HG02981 (cell line): ENCODE results near the gene CPS1.

Experiments used
- ATAC-seq: cut with Tn5 transposase; IDR thresholded peaks from one replicate; pipeline ENCODE4 v1.9.1; 2021; ENCODE audit warnings: mild to moderate bottlenecking, moderate library complexity; ENCODE audit not compliant: unreplicated experiment

Gene CPS1

DNA sequence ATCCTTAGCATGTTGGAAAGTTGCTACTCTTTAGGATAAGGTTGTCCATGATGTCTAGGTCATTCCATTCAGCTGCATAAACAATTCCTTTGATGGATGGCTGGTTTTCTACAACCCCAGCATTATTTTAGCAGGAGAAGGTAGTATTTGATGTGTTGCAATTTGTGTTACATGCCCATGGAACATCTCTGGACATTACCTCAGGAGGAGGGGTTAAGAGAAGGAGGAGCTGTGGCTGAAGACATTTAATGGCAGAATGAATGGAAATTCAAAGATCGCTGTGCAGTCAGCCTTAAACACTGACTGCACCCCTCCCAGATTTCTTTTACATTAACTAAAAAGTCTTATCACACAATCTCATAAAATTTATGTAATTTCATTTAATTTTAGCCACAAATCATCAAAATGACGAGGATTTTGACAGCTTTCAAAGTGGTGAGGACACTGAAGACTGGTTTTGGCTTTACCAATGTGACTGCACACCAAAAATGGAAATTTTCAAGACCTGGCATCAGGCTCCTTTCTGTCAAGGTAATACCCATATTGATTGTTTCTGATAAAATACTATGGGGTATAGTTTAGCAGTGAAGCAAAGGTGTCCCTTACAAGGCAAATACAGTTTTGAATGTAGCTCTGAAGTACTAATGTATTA lies at the start of gene CPS1:
TSS of gene CPS1 (plus strand) at position 271 of the 652 bp plus-strand sequence. CDS start at position 406, 135 bp downstream.
- ATAC-seq = no peak

- ATAC-seq = no peak
These were observed 40.5 kb upstream of the CPS1 start for GRCh38 chr2:210515911-210516310.

- no peak for ATAC-seq
These were observed 39.1 kb upstream of the CPS1 start for GRCh38 chr2:210517264-210517663.

DNA sequence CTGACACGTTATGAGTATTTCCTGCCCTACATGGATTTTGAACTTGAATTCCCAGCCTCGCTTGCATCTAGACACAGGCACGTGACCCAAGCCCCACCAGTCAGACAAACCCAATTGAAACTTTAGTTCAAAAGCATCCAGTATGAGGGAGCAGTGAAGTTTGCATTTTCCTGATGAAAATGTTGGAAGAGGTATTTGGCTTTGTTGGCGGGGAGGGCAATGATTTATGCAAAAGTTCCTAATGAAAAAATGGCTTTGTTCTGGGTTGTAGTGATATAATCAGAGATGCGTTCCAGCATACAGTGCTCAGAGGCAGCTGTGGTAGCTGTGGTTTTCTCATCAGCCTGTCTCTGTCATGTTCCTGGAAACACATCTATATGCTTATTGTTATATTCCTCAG lies 36.8 kb upstream of the CPS1 start:
- no peak for ATAC-seq

- ATAC-seq = no peak
These were observed 34.0 kb upstream of the CPS1 start for GRCh38 chr2:210522399-210522798.

GRCh38 chr2:210523650-210524289 lies 32.6 kb upstream of the CPS1 start:
- ATAC-seq = no peak

- no peak for ATAC-seq
These were observed 31.9 kb upstream of the CPS1 start for GRCh38 chr2:210524533-210524932.

- peak; percentile 85 for ATAC-seq
These were observed 29.1 kb upstream of the CPS1 start for GRCh38 chr2:210527286-210527685.

- no peak for ATAC-seq
These were observed 27.7 kb upstream of the CPS1 start for GRCh38 chr2:210528716-210529115.

DNA sequence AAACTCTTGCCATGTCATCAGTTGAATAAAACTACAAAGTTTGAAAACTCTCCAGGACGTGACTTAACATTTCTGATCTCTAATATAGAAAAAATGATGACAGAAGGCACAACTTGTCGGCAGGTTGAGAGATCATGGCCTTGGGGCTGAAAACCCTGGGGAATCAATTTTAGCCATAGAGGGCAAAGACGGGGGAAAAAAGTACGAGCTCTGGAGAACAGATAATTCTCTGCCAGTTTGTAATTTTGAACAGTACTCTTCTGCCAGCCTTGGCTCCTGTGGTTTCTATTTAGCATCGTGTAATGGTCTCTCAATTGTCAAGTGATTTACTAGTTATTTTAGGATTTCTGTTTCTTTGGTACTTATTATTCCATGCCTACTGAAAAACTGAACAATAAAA lies 25.3 kb upstream of the CPS1 start:
- no peak for ATAC-seq

GRCh38 chr2:210531482-210531881 lies 24.9 kb upstream of the CPS1 start:
- no peak for ATAC-seq

DNA sequence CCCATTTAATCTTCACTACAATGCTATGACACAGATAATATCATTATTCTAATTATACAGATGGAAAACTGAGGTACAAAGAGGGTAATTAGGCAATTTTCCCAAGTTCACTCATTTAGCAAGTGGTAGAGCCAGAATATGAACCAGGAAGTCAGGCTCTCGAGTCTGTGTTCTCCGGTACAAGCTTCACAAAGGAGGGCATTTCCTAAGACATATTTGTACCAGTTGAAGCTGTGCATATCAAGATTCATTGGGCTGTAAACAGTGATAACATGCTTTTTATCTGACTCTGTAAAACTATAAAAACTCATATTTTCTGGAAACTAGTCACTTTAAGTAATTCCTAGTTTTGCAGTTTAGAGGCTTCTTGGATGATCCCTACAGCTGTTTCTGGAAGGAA lies 23.0 kb upstream of the CPS1 start:
- no peak for ATAC-seq

DNA sequence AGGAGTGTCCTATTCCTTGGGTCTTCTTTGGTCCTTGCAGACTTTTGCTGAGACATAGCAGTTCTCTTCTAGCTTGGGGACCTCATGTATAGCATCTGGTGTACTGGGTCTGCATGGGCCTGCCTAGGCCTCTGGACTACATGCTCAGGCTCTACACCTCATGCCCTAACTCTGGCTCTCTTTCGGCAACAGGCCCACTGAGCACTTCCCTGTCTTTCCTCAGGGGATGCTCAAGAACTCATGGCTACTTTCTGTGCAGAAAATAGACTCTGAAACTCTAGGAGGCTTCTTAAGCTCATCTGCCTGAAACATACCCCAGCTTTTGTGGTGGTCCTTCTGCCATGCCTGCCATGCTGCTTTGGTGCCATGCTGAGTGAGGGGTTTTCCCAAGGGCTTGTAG lies 21.5 kb upstream of the CPS1 start:
- ATAC-seq = no peak

DNA sequence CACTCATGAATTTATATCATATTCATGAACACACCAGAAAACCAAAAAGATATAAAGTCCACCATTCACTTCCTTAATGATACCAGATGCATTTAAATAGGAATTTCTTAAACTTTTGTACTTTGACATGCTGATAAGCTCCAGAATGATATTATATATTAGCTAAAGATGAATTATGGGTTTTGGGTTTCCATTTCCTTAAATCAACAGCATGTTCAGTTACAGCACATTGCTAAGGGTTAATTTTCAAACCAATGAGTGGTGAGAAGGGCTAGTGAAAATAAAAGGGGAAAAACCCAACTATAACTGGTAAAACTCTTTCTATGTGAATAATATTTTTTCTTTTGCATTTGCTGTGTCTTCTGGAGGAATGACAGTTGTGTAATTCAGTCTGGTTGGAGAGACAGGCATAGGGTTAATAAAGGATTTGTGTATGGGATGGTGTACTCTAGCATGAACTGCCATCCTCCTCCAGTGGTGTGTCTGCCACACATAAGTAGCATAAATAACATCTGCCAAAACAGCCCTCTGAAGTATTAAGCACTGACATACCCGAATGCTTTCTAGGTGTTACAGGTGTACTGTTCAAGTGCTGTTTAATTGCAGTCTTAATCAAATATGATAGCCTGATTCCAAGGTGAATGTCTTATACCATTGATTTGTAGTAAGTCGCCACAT lies 19.3 kb upstream of the CPS1 start:
- ATAC-seq = peak; percentile 67

DNA sequence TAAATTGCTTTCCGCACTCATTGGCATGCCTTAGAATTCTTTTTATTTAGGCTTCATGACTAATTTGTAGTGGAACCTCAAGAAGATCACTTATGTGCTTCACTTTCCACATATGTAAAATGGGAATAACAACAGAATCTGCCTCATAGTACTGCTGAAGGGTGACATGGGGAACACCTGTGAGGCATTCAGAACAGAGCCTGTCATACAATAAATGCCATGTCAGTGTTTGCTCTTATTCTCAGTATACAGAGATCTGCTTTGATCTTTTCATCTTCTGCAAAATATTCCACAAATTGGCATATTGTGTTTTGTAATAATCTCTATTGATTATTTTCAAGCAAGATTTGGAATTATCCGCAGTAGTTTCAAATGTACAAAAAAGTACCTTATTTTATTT lies 17.4 kb upstream of the CPS1 start:
- no peak for ATAC-seq

GRCh38 chr2:210539578-210540416 lies 16.6 kb upstream of the CPS1 start:
- ATAC-seq = no peak

- no peak for ATAC-seq
These were observed 15.9 kb upstream of the CPS1 start for GRCh38 chr2:210540471-210540870.

GRCh38 chr2:210540900-210541289 lies 15.5 kb upstream of the CPS1 start:
- no peak for ATAC-seq

DNA sequence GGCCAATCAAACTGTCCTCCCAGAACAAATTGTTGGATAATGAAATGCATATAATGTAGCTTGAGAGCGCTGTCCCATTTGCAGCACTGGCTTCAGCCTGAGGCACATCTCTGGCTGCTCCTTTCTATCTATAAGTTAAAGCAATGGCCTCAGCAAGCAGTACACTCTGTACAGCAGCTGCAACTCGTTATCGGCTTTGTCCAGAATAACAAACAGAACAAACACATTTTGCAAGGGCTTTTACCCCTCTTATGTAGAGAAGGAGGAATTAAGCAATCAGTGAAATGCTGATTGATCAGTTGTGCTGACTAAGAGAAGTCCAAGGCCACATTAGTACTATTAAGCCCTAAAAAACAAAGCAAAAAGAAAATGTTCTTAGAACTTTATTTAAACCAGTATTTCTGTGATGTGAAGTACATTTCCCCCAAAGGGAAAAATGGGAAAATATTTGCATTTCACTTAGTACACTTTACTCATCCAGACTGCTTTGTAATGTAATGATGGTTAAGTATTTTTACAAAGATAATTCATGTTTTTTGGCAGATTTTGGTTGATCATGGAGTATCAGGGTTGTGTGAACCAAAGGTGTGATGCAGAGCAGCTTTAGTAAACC lies 15.0 kb upstream of the CPS1 start:
- ATAC-seq = no peak

DNA sequence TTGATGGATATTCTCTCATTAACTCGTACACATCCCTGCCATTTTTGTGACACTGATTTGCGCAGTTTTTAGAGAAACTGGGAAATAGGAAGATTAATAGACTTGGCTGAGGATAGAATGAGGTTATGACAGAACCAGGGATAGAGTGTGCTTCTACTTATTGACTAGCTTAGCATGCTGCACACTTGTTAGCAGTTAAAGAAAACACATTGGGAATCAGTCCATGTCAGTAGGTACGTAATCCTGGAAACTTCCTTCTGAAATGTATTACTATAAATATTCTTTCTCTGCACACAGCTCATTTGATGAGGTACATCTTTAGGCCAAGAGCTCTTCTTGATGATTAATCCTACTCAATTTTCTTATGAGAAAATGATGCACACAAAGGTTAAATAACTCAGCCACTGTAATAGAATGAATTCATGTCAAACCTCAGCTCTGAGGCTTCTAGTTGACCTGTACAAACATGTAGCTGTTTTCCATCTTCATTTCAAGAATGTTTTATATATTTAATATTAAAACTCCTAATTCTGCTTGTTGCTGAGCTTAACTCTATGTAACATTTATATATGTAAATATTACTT lies 12.3 kb upstream of the CPS1 start:
- ATAC-seq = no peak

DNA sequence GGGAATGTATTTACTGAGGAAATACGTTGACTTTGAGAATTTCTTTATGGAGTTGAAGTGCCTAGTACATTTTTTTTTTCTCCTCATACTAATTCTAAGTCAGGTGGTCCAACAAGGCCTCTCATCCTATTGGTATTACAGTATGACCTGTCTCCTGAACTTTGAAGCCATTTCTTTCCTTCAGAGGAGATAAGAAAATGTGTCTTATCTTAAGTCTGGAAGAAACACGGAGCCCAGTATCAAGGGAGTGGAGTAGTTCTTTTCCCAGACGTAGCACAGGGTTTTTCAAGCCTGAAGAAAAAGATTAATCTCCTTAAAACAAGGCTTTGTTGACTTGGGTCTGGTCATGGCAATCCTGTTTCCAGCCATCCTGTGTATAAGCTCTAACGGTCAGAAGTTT lies 11.6 kb upstream of the CPS1 start:
- no peak for ATAC-seq
